ENCODE data around the gene HLA-DOA.

Gene HLA-DOA

DNA sequence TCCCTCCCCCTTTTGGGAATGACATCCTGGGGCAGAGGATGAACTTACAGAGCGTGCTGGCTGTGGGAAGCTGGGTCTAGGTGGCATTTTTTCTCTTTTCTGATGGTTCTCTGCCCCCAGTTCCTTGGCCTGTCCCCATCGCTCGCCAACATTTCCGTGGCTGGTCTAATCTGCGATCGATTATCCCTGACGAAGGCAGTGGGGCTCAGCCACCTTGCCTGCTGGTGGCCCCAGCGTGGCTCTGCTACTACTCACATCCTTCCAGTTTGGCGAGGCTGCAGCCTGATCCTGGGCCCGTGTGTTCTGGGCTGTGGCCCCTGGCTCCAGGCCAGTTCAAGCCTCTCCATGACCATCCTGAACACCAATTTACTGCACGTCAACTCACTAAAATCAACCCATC is 6.4 kb upstream of the HLA-DOA start:
- no peak for DNase-seq

DNA sequence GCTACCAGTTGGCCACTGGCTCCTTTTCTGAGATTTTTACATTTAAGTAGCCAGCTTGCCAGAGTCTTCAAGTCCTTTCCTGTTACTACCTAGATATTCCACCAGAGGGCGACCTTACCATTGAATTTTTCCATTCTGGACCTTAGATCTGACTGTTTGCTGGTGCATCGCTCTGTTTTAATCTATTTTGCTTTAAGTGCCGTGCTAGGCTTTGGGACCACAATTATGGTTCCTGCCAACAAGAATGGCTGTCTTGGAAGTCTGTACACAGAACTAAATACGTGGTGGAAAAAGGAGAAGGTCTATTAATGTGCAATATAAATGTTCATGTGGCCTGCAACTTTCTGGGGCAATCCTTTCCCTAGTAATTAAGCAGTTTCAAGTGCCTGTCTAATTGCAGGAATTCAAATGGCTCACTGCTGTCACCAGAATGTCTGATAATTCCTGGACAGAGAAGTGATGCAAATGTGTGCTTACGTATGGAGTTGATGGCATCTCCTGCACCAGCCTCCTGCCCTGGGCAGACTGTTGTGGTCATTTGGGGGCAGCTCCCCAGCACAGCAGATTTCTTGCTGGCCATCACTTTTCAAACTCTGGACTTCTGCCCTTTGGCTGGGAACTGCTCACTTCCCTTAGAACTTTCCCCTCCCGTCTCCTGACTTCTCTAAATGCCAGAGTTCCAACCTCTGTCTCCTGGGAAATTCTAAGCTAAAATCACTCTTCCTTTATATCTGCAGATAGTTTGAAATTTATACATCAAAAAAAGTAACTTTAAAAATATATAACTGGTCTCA is 5.6 kb upstream of the HLA-DOA start:
- DNase-seq = peak; percentile 26

DNA sequence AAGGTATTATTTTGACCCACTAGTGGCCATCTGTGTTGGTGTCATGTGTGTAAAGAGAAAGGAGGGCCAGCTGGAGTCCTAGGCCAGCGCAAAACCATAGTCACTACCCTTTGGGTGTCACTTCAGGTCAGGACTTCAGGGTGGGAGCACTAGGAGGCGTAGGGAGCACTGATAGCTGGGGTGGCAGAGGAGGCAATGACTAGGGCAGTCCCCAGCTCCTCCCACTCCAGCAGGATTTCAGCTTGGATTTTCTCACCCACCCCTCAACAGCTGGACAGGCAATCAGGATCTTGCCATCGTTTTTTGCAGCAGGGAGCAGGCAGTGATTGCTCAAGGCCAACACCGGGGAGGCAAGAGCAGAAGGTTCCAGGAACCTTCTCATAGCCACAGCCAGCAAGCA is 4.2 kb upstream of the HLA-DOA start:
- DNase-seq = no peak

DNA sequence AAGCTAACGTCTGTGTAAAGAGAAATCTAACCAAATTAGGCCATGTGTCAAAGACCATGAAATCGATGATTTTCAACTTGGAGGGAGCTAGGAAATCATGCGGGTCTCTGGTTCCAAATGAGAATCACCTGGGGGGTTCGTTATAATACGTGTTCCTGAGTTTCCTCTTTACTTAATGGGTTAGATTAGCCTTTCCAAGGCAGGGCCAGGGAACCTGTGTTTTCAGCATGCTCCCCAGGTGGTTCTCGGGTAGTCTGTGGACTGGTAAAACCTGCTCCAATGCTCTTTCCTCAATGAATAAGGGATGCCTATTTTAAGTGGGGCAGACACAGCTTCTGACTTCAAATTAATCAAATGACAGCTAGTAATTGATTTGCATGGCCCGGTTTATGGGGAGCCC is 965 bp upstream of the HLA-DOA start:
- DNase-seq = no peak

DNA sequence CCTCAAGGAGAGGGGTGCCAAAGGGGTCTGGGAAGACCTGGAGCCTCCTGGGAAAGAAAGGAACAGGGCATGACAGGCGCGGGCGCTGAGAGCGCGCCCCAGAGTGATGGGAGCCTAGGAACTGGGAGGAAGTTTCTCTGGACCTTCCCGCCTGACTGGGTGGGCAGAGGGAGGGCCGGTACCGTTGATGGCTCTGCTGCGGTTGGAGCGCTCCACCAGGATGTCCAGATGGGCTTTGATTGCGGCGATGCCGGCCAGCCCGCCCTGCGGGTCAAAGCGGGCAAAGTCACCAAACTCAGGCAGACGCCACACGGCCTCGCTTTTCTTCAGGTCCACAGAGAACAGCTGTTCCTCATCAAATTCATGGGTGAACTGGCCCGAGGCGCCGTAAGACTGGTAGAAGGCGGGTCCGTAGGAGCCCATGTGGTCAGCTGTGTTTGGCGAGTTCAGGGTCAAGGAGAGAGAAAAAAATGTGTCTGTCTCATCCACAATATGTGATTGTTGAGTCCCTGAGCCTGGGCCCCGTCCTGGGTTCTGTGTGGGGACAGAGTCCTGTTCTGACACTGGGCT is 1.5 kb downstream of the HLA-DOA start:
- DNase-seq = no peak

DNA sequence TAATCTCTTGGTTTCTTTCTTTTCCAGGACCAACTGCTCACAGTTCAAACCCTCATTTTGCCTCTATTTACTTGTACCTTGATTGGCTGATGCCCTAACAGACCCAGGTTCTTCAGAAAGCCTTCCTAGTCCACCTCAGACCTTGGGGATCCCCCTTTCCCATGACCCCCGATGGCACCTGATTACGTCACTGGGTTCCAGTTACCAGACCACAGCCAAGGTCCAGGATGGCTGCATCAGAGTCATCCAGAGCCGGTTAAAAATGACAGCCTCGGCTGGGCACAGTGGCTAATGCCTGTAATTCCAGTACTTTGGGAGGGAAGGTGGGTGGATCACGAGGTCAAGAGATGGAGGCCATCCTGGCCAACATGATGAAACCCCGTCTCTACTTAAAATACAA is 4.5 kb downstream of the HLA-DOA start:
- DNase-seq = no peak

DNA sequence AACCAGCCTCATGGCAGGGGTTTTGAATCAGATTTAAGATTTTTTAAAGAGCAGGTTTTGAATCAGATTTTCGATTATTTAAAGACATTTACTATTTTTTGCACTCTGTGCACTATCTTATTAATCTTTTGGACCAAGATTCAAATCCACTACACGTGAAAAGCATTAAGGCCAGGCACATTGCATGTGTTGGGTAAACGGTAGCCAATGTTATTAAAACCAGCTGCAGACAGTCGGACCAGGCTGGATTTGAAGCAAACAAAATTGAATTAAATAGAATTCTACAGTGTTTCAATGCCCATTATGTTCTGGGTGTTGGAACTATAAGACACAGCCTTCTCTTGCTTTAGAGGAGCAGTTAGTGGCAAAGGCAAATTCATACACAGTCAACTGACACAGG is 7.7 kb downstream of the HLA-DOA start:
- no peak for DNase-seq

DNA sequence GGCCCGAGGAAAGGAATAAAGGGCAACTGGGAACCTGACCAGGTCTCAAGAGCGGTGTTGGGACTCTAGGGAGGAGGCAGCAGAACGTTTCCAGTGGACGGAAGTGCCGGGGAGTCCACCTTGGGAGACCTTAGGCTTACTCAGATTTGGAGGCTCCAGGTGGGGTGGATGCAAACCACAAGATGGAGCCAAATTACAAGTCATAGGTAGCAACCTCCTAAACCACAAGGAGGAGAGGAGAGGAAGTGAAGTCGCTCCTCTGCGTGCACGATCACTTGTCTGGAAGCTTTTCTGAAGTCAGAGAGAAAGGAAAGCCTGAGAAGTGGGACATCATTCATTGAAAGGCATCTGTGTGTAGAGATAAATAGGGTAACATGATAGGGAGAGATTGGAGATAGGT is 9.3 kb downstream of the HLA-DOA start:
- no peak for DNase-seq

DNA sequence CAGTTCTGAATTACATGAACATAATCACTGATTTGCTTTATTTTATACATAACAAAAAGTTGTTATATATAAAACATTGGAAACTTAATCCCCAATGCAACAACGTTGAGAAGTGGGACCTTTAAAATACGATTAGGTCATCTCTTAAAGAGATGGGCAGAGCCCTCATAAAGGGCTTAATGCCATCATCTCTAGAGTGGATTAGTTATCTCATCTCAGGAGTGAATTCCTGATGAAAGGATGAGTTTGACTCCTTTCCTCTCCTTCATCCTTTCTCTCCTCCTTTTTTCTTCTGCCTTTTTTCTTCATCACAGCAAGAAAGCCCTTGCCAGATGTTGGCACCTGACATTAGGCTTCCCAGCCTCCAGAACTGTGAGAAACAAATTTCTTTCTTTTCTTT is 13.9 kb downstream of the HLA-DOA start:
- DNase-seq = no peak

DNA sequence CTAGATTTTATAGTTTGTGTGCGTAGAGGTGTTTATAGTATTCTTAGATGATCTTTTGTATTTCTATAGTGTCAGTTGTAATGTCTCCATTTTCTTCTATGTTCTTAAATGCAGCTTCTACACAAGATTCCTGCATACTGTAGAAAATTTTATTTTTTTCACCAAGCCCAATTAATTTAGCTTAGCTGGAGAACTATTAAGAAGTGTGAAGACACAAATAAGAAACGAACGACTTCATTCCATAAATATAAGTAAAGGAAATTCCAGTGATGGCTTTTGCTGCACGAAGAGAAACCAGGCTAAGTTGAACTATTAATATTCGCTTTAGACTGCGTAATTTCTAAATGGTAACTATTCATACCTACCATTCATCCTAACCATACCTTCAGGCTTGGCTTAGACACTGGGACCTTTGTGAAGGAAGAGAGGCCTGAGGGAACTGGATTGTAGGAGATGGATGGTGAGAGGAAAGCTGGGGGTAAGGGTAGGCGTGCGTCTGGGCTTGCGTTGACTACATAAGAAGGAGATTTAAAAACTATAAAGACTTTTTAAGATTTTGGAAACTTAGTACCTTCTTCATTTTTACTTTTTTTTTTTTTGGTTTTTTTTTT is 15.9 kb downstream of the HLA-DOA start:
- no peak for DNase-seq

DNA sequence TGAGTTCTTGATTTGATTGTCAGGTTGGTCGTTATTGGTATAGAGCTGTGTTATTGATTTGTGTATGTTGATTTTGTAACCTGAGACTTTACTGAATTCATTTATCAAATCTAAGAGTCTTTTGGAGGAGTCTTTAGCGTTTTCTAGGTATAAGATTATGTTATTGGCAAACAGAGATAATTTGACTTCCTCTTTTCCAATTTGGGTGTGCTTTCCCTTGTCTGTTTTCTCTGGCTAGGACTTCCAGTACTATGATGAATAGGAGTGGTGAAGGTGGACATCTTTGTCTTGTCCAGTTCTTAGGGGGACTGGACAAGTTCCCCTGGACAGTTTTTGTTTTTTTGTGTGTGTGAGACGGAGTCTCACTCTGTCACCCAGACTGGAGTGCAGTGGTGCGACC is 17.4 kb downstream of the HLA-DOA start:
- no peak for DNase-seq

DNA sequence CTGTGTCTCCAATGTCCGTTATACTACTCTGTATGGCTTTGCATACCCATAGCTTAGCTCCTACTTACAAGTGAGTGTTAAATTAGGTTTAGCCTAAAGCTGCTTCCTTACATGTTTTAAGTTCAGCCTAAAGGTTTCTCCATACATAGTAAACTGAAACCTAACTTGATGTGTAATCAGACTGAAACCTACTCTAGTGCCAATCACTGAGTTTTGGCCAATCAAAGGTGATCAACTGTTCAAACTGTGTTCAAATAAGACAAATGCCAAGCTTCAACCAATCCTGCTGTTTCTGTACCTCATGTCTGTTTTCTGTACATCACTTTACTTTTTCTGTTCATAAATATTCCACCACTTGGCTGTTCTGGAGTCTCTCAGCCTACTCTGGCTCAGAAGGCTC is 20.0 kb downstream of the HLA-DOA start:
- no peak for DNase-seq

DNA sequence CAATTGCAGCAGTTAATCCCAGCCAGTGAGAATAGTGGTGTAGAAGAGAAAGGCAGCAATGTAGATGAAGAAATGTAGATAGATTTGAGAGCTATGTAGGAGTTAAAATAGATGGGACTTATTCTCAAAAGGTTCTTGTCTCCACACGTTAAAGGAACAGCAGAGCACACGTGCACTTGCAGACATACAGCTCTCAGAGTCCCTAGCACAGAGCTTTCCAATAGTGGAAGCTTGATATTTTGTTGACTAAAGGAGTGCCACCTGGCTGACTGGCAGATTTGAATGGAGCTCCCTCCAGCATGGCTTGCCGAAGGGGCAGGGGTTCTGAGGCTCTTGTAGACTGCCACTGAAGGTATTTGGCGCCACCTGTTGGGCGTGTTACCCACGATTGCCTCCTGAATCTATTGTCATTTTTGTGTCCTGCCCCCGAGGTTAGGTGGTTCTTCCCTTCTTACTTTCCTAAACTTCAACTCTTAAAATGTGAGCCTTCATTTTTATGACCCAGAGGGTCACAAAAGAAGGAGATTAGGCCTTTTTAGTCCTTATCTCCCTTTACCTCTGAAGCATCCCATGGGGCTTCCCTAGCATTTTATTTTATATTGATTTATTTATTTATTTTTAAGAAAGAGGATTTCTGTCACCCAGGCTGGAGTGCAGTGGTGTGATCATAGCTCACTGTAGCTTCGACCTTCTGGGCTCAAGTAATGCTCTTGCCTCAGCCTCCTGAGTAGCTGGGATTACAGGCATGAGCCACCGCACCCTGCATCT is 24.6 kb downstream of the HLA-DOA start:
- peak; percentile 87 for DNase-seq

DNA sequence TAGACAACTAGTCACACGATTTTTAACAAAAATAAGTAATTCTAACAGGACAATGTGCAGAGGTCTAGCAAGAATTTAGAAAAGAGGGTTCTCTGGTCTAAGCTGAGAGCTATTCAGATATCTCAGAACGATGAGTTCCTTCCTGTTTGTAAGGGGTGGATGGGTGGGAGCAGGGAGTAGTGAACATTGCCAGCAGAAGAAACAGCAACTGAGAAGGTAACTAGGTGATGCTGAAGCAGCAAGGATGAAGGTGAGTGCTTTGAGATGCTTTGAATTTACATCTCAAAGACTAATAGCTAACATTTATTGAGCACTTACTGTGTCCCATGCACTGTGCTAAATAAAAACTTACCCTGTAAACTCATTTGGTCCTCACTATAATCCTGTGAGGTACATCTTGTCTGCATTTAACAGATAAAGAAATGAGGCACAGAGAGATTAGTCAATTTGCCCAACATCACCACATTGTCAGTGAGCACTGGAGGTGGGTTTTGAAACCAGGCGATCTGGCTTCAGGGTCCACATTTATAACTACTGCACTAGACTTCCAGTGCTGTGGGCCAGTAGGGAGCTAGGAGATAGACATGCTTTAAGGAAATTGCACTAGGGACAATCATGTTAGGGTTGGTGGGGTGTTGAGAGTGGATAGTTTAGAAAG is 25.3 kb downstream of the HLA-DOA start:
- DNase-seq = no peak

DNA sequence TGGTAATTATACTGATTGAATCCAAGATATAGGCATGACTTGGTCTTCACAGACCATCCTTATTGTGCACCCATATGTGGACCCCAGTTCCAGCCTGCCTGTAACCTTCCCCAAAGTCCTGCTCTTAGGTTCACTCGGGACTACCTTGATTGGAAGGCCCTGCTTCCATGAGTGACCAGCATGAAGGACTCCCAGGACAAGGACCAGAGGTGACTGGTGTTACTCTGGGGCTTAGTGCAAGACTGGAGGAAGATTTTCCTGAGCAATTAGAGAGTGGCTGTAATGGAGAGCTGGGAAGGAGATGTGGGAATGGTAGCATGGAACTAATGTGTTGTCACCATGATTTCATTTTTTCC is 25.9 kb downstream of the HLA-DOA start:
- no peak for DNase-seq

DNA sequence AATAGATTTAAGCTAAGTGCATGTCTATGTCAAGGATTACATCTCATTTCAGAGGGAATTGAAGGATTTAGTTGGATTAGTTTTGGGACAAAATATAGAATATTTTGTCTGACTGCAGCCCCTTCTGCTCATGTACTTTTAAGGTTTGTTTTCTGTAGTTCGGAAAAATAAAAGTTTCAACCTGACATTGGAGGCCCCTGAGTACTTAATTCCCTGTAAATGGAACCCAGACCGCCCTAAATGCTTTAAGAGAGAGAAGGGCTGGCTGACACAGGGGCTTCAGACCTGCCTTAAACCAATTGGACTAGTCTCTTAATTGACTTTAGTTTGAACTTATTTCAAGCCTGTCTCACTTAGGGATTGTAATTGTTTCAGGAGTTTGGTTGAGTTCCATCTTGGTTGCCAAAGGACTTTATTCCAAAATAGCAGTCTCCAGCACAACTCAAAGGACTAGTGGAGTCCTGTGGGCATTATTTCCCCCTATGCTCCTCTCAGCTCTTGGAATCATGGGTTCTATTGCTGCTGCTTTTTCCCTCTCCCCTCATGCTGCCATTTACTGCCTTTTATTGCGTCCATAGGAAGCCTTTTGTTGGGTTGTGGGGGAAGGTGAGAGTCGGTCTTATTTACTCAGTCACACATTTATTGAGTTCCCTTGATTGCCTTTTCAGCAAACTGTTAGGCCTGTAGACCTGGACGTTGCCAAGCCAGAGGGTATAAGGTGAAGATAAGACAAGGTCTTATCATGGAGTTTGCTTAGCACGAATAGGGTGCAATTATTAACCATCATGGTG is 26.5 kb downstream of the HLA-DOA start:
- no peak for DNase-seq

DNA sequence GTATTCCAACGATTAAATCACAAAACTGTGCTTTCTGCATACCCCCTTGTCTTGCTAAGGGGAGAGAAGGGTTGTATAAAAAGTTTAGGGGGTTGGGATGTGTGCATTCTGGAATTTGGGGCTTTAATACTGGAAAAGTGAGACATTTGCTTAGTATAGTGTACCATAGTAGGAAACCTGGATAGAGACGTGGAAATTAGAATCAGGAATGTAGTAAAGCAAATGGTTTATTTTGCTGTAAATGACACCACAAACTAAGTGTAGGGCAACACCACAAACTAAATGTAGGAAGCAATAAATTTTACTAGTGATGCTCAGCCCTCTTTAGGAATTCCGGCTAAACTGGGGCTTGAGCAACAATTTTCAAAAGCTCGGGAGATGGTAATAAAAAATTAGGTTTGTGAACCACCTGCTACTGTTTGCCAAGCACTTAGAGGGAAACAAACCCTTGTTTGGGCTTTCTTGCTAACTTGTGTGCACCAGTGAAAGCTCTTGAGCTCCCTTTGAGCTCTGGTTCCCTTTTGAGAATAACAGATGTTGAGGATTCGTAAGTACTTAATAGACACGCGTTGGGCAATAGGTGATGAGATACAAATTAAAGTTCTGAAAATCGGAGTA is 27.2 kb downstream of the HLA-DOA start:
- peak; percentile 72 for DNase-seq

DNA sequence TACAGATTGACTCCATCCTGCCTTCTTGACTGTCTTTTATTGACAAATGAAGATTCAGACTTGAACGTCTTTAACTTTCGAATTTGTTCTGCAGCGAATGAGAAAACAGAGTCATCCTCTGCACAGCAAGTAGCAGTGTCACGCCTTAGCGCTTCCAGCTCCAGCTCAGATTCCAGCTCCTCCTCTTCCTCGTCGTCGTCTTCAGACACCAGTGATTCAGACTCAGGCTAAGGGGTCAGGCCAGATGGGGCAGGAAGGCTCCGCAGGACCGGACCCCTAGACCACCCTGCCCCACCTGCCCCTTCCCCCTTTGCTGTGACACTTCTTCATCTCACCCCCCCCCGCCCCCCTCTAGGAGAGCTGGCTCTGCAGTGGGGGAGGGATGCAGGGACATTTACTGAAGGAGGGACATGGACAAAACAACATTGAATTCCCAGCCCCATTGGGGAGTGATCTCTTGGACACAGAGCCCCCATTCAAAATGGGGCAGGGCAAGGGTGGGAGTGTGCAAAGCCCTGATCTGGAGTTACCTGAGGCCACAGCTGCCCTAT is 28.8 kb downstream of the HLA-DOA start:
- DNase-seq = no peak

DNA sequence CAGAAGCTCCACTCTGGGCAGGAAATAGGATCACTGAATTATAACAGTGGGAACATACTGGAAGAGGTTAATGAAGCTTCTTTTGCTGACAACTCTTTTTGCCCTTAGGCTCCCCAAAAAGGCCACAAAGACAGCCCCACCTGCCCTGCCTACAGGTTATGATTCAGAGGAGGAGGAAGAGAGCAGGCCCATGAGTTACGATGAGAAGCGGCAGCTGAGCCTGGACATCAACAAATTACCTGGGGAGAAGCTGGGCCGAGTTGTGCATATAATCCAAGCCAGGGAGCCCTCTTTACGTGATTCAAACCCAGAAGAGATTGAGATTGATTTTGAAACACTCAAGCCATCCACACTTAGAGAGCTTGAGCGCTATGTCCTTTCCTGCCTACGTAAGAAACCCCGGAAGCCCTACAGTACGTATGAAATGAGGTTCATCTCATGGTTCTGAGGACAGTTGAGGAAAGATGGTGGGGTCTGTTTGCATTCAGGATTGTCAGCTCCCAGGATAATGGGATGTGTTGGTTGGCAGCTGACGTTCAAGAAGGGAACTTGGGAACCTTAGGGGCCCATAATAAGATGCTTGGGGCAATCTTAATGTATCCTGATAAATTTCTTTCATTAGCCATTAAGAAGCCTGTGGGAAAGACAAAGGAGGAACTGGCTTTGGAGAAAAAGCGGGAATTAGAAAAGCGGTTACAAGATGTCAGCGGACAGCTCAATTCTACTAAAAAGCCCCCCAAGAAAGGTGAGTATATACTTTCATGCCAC is 29.5 kb downstream of the HLA-DOA start:
- DNase-seq = no peak

DNA sequence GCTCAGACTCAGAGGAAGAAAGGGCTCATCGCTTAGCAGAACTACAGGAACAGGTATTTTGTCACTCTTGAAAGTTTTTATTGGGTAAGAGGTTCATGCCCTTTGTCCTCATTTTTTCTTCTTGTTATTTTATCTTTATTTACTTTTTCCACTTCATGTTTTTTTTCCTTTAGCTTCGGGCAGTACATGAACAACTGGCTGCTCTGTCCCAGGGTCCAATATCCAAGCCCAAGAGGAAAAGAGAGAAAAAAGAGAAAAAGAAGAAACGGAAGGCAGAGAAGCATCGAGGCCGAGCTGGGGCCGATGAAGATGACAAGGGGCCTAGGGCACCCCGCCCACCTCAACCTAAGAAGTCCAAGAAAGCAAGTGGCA is 31.5 kb downstream of the HLA-DOA start:
- DNase-seq = no peak

Data from NCI-H774 (cell line).